ENCODE data around the gene IL36G.

Gene IL36G

DNA sequence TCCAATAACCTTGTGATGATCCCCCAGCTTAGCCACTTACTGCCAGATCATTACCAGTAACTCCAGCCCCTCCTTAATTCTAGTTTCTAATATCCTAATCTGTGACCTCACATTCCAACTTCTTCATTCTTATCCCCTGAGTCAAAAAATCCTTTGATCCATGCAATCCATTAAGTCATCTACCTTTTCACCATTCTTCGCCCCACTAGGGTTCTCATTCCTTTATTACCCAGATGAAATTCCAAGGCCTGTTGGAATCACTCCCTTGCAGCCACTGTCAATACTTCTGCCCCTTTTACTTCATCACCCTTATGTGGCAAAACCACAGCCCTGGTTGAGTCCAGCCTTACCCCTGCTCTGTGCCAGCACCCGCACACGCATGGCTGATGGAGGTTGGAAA is 20.3 kb upstream of the IL36G start:
- TF ChIP-seq, protein P1, sequence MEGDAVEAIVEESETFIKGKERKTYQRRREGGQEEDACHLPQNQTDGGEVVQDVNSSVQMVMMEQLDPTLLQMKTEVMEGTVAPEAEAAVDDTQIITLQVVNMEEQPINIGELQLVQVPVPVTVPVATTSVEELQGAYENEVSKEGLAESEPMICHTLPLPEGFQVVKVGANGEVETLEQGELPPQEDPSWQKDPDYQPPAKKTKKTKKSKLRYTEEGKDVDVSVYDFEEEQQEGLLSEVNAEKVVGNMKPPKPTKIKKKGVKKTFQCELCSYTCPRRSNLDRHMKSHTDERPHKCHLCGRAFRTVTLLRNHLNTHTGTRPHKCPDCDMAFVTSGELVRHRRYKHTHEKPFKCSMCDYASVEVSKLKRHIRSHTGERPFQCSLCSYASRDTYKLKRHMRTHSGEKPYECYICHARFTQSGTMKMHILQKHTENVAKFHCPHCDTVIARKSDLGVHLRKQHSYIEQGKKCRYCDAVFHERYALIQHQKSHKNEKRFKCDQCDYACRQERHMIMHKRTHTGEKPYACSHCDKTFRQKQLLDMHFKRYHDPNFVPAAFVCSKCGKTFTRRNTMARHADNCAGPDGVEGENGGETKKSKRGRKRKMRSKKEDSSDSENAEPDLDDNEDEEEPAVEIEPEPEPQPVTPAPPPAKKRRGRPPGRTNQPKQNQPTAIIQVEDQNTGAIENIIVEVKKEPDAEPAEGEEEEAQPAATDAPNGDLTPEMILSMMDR (IDR thresholded peaks at IDR 0.05; ENCODE audit: low read depth, low read length), result no peak
- no peak for DNase-seq (ENCODE audit: extremely low read depth, low read depth)

DNA sequence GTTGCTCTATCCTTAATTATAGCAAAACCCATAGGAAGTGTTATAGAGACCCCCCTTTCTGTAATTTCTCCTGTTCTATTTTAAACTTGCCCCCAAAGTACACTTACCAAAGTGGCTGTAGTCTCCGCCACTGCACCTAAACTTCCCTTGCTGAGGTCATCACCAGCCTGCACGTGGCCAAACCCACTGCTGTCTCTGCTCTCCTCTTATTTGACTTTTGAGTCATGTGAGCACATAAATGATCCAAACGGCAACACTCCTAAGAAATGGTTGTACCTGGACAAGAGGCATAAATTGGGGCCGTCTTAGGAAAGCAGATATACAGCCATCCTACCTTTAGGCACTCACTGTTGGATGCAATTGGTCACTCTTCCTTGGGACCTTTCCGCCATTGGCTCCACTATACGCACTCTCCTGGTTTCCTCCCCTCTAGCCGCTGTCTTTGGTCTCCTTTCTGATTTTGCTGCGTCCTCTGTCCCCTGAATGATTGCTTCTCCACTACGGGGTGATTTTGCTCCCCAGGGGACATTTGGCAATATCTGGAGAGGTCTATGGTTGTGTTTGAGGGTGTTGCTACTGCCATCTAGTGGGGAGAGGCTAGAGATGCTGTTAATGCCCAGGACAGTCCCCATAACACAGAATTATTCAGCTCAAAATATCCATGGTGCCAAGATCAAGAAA is 19.2 kb upstream of the IL36G start:
- peak; percentile 12 for DNase-seq (ENCODE audit: extremely low read depth, low read depth)
- TF ChIP-seq, protein P1 (IDR thresholded peaks at IDR 0.05; ENCODE audit: low read depth, low read length), result peak; percentile 95

DNA sequence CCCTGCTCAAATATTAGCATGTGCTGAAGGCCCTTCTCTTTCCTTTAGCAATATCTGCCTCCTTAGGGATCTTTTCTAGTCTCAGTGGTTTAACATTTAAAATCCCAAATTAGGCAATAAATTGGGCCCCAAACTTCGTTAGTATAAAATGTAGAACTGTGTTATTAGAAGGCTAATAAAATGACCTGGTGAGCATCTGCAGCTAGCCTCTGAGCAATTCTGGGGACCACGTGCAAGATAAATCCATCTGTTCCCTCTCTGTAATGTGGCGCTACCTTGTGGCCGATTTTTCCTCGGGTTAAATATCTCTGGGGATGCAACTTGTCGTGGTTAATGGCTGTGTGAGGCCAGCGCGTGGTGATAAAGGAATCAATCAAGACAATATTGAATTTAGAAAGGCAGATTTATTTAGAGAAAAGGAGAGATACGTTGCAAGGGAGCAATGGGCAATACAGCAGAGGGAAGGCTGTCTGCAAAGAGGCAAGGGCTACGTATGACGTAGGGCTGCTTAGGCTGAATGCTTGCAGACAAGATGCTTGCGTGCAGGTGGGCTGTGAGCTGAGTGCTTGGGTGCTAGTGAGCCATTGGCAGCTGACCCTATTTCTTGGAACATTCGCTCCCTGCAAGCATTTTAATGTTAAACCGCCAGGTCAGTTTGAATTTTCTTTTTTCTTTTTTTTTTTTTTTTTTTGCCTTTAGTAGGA is 18.5 kb upstream of the IL36G start:
- DNase-seq (ENCODE audit: extremely low read depth, low read depth), result no peak

DNA sequence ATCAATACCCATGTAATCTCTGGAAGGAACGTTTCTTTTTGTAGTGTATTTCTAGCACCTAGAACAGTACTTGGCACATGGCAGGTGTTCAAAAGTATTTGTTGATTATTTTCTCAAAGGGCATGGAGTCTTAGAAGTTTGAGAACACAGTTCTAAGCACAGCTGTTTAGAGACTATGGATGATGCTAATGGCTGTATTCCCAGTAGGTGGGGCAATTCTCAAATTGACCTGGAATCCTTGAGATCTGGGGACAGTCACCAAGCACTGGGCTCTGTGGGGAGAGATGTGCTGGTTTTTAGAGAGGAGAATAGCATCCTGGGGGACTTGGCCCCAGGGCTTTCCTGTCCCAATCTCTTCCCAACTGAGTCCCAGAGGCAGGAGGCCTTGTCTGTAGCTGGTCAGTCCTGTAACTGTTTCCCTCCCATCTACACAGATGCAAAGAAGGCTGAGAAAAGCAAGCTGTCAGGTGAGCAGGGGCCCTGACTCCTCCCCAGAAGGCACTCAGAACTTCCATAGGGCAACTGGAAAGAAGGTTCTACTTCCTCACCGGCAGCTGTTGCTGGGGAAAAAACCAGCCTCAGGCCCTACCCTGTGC is 17.5 kb upstream of the IL36G start:
- TF ChIP-seq, protein P1 (IDR thresholded peaks at IDR 0.05; ENCODE audit: low read depth, low read length), result no peak; the same call in 1 of the 2 replicates
- no peak for DNase-seq (ENCODE audit: extremely low read depth, low read depth)

More for the DNA sequence above, 18.5 kb upstream of the IL36G start:
- TF ChIP-seq, protein P1 (IDR thresholded peaks at IDR 0.05; ENCODE audit: low read depth, low read length), result no peak

DNA sequence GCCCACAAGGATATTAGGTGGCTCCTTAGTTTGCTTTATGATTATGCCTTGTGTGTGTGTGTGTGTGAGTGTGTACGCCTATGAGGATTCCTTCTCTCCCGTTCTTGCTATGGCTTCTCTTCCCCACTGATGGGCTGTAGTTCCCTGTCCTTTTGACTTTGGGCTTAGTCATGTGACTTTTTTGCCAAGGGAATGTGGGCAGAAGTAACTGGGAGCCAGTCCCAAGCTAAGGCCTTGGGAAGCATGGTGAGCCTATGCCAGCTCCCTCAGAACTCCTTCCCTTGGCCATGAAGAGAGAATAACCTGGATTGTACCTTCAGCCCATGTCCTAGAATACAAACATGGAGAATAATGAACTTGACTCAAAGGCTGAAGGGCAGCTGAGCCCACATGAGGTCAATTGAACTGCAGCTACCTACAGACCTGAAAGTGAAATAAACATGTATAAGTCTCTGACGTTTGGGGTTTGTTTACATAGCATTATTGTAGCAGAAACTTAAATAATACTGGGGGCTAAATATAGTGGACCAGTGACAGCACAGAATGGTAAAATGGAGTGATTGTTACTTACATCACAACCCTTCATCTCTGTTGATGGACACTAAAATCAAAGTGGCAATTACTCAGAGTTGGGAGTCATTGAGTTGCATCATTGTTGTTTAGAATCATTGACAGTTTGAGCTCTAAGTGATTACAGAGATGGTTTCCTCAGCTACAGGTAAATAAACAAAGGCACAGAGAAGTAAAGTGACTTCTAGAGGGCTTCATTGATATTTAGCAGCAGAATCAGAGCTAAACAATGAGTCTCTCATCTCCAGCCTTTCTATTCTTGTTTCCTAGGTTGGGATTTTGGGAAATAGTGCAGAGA is 15.3 kb upstream of the IL36G start:
- TF ChIP-seq, protein P1 (IDR thresholded peaks at IDR 0.05; ENCODE audit: low read depth, low read length), result no peak

DNA sequence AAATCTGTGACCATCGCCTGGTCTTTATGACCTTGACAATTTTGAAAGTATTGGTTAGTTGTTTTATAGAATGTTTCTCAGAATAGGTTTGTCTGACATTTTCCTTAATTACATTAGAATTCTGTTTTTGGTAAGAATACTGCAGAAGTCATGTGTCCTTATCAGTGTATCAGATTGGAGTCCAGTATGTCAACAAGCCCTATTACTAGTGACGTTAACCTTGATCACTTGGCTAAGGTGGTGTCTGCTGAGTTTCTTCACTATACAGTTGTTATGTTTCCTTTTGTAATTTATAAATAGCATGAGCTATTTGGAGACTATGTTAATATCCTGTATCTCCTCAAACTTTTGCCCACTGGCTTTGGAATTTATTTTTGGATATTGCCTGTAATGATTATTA is 10.8 kb upstream of the IL36G start:
- DNase-seq (ENCODE audit: extremely low read depth, low read depth), result no peak
- TF ChIP-seq, protein P1 (IDR thresholded peaks at IDR 0.05; ENCODE audit: low read depth, low read length), result no peak

More for the DNA sequence above, 15.3 kb upstream of the IL36G start:
- no peak for DNase-seq (ENCODE audit: extremely low read depth, low read depth)
